Inferior parietal cortex (tissue), 1 donor: ENCODE measurements around the gene KRT80.
"Not testable (repeated sequence)": the region's sequence is repeated elsewhere in the genome, so short reads cannot be mapped to it uniquely, and the experiment has no call there.

Source experiments
- DNase-seq: peaks from one replicate; pipeline ENCODE4 v3.0.0-alpha.2; 2016; ENCODE audit errors: extremely low spot score

The KRT80 gene

DNA sequence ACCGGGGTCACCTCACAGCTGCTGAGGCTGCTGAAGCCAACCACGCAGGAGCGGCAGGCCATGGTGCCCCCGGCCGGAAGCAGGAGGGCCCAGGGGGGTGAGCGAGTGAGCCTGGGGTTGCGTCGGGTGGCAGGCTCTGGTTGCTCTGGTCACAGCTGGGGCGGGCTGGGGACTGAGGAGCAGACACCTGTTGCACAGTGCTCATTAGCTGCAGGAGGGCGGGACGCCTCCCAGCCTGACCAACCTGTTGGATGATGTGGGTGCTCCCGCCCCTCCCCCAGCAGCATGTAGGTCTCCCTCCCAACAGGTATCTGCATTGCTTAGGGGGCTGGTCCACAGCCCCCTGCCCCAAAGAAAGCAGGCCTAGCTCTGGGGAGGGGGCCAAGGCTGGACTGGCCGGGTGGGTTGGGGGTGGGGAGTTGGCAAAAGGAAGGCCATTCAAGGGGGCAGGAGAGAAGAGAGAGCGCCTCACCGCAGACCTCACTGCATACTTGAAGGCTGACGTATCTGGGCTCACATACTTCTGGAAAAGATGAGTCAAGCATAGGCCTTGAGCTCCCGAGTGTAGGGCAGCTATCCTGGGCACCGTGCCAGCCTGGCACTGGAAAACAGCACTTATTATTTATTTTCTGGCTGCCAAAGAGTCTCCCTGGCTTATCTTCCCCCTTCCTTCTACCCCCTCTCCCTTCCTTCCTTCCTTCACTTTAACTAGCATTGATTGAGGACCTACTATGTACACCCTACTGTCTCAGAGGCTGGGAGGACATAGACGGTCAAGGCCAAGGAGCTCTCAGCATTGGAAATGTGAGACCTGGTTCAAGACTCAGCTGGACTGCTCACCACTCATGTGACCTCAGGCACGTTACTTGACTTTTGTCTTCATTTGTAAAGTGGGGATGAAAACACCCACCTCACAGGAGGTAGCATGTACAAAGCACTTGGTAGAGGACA is at the start of gene KRT80:
TSS of gene KRT80 (minus strand) at position 174 of the 951 bp plus-strand sequence. CDS start at position 62, 112 bp downstream.
- no peak for DNase-seq

DNA sequence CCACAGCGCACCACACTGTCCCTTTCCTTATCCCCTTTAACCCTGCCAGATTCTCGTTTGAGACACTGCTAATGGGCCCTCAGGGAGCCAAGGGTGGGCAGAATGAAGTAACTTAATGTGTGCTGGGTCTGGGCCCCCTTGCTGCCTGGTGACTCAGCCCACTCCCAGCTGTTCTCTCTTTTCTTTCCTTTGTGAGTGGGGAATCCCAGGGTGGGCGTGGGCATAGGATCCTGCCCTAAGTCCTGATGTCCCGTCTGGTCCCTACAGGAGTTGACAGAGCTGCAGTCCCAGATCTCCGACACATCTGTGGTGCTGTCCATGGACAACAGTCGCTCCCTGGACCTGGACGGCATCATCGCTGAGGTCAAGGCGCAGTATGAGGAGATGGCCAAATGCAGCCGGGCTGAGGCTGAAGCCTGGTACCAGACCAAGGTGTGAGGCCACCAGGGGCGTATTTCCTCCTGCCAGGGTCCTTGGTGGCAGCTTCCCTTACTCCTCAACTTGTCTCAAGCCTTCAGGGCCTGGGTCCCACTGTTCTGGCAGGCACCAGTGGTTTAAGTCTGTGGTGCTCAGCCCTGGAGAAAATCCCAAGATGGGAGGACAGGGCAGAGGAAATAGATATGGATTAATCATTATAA is 49.5 kb upstream of the KRT80 start:
- no peak for DNase-seq

DNA sequence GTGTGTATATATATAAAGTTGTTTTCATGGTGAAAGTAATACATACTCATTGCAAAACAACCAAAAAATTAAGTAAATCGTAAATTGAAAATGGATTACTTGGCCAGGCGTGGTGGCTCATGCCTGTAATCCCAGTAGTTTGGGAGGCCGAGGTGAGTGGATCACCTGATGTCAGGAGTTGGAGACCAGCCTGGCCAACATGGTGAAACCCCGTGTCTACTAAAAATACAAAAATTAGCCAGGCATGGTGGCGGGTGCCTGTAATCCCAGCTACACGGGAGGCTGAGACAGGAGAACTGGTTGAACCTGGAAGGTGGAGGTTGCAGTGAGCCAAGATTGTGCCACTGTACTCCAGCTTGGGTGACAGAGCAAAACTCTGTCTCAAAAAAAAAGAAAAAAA is 48.4 kb upstream of the KRT80 start:
- not testable (repeated sequence) for DNase-seq

DNA sequence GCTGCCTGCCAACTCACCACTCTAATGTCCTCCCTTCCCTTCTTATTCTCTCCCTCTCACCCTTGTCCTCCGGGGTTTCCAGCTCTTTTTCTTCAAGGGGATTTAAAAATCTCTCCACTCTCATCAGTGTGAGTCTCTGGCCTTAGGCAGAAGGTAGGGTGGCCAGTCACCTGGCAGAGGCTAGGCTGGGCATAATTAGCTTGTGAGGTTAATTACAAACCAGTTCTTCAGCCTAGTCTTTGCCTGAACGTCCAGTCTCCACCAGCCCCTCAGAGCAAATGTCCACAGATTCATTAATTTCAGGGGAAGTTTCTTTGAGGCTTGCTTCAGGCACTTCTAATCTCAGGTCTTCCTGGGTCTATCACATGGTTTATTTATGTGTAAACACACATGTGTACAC is 48.0 kb upstream of the KRT80 start:
- DNase-seq = no peak

DNA sequence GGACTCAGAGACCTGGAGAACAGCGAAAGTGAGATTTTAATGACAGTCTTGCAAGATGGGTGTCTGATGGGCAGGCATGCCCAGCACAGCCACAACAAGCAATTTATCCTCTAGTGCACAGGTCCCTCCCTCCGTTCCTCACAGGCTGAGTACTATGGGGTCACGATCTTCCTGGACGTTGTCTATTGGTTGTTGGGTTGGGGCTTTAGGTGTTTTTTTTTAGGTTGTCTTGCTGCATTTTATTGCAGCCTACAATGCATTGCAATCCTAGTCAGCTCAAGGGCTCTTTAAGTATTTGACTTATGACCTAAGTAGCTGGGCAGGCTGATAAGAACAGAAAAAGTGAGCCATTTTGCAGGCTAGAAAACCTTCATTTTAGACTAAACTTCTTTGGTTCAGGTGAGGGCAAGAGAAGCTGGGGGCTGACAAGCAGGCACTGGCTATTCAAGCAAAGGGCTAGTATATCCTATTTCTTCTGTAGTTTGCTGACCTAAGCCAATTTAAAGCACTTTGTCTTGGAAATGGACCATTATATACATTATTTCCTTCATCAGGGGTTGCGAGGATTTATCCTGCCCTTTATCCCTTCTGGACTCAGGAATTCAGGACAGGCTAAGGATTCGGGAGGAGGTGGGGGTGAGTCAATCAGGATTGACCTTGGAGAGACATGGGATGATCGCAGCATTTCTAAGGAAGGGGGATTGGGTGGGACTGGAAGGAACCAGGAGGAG is 47.3 kb upstream of the KRT80 start:
- DNase-seq = no peak

DNA sequence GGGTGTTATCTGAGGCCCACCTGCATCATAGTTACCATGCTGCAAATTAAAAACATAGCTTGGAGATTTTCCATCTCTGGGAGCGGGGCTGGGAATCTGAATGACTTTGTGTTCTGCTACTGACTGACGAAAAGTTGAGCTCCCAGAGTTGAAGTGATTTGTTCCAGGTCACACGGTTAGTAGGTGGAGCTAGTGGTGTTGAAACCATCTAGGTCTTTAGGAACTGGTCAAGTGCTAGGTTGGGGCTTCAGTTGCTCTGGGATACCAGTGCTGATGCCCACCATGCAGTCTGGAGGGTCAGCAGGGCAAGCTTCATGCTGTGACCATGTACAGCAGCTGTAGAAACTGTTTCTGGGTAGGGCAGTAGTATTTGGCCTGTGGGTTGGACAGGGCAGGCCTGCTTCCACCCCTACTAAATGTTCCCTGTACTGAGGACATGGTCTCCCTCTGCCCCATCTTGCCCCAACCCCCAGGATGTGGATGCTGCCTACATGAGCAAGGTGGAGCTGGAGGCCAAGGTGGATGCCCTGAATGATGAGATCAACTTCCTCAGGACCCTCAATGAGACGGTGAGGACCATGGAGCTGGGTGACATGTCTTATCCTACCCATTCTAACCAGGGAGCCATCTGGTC is 46.5 kb upstream of the KRT80 start:
- no peak for DNase-seq

DNA sequence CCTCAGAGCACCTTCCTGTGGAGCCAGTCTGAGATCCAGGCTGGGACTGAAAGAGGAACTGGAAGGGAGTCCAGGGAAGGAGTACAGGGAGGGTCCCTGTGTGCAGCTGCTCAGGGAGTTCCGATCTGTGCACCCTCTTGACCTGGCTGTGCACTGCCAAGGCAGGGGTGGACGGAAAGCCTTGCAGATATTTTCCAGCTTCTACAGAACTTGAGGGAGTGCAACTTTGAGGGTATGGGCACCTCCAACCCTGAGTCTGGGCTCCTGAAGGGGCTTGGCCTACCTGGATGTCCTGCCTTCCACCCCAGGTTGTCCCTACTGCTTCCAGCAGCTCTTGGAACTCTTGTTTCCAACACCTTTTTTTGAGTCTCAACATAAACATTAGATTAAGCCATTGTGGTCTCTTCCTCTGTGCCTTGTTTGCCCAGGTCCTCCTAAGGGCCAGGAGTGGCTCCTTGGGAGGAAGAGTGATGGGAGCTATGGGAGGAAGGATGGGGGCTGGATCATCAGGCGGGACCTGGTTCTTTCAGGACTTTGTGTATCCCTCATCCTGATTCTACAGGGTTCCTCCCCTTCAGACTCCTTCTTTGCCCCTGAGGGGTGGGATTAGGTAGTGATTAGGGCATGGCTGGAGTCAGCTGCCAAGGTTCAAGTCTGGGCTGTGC is 44.7 kb upstream of the KRT80 start:
- no peak for DNase-seq

DNA sequence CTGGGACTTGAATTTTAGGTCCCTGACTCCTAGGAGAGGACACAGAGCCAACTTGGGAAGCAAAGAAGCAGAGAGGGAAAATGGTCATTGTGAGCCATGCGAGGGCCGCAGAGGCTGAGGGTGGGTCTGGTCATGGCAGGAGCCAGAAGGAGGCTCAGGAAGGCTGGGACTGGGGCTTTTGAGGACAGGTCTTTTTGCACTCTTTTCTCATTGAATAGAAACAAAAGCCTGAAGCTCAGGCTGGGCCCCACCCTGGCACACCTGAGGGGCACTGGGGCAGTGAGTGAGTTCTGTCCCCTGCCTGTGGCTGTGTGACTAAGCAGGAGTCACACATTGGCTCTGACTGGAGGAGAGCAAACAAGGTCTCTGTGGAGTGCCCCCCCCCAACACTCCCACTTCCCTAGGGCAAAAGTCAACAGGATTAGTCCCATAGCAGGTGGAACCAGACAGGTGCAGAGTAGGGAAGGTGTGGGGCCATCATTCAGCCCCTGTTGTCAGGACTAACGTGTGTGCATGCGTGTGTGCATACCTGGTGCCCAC is 44.1 kb upstream of the KRT80 start:
- DNase-seq = no peak

DNA sequence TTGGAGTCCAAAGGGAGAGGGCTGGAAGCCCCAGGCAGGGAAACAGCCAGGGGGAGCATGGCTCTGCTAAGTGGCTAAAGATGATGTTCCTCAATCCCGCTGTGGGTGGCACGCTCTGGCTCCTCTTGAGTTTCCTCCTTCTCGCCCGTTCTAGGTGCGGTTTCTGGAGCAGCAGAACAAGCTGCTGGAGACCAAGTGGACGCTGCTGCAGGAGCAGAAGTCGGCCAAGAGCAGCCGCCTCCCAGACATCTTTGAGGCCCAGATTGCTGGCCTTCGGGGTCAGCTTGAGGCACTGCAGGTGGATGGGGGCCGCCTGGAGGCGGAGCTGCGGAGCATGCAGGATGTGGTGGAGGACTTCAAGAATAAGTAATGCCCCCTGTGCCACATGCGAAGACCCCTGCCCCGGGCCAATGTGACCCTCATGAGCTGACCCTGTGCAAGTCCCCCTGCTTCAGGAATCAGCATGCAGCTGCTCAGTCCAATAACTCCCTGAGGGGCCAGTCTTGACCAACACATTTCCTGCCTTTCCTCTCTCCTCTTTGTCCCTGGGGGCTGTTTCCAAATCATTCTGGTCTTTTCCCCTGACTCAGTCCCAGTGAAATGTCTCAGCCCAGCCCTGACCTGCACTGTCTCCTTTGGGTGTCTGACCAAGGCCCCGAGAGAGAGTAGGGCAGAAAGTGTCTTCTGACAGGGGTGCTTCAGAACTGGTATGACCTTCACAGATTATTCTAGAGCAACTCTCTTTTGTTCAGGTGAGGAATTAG is 43.4 kb upstream of the KRT80 start:
- DNase-seq = no peak

DNA sequence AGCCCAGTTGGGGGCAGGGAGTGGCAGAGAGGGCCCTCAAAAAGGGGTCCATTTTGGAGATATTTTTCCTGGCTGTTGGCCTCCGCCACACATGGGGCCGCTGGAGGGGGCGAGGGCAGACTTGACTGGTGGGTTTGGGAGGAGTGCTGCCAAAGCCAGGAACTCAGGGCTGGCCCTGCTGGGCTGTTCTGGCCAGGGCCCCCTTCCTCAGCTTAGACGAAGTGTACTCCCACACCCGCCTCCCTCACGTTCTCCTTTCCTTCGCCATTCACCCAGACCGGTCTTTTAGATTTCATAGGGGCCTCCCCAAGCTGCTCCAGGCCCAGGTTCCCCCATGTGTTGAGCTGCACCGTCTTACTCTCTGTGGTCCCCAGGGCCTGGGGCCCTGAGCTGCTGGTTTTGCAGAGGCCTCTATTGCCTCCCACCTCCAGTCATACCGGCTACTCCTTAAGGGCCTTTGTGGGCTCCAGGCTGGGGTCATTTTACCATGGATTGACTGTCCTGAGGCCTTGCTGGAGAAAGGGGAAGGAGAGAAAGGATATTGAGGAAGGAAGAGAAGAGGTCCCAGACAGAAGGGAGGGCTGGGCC is 42.5 kb upstream of the KRT80 start:
- DNase-seq = no peak

DNA sequence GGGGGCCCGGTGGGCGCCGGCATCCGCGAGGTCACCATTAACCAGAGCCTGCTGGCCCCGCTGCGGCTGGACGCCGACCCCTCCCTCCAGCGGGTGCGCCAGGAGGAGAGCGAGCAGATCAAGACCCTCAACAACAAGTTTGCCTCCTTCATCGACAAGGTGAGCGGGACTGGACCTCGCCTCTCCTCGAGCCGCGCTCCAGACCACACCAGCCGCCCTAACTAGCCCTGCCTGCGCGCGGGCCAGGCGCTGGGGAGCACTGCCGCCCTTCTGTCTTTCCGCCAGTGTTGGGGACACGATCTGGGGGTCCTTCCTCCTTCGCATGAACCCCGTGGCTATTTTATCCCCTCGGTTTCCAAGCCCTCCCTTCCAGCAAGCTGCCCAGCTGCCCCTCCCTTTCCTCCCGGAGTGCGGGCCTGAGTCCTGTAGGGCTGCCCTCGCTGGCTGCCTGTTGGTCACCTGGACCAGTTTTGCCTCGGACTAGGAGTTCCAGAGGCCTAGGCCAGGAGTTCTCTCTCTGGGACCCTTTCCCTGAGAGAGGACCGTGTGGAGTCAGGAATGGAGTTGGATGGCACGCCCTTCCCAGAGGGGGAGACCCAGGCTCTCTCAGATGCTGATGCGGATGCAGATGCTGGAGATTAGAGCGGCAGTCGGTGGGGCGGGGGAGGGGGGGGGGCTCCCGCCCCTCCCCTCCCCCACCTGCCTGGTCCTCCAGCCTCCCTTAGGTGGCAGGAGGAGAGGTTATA is 41.8 kb upstream of the KRT80 start:
- DNase-seq = no peak

DNA sequence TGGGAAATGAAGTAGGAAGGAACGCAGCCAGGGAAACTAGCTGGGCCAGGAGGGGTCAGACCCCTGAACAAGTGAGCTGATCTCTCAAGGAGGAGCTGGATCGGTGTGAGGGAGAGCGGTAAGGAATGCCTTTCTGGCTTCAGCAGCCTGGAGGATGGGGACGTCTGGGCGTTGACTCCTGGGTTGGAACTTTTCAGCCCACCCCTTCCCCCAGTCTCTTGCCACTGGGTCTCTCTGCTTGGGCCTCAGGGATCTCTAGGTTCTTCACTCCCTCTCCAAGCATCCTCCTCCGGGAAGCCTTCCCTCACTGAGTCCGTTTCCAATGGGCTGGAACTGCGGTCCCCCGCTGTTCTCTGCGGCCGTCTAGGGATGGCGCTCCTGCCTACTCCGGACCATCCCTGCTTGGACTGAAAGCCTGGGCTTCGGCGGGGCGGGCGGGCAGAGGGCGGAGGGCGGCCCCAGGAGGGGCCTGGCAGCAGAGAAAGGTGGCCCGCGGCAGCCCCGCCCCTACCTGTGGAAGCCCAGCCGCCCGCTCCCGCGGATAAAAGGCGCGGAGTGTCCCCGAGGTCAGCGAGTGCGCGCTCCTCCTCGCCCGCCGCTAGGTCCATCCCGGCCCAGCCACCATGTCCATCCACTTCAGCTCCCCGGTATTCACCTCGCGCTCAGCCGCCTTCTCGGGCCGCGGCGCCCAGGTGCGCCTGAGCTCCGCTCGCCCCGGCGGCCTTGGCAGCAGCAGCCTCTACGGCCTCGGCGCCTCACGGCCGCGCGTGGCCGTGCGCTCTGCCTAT is 41.1 kb upstream of the KRT80 start, which contains the start of gene KRT7:
TSS of gene KRT7 (plus strand) at position 570 of the 788 bp plus-strand sequence. CDS start at position 624, 54 bp downstream.
- DNase-seq = no peak

DNA sequence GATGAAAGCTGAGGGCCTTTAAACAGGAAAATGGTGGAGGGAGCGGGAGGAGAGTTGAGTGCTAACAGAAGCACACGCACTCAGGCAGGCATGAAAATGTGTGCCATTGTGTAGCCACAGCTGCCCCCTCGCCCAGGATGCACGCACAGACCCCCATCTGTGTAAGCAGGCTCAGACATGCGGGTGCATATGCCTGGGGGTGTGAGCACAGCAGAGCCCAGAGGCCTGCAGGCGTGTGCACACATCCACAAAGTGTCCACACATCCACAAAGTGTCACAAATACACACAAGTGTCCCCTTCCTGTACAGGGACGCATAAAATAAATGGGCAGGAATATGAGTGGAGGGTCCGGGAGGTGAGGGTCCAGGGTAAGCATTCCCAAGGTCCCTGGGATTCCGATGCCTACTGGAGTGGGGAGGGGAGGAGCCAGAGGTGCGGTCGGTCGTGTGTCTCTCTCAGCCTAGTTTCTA is 40.4 kb upstream of the KRT80 start:
- DNase-seq = no peak

DNA sequence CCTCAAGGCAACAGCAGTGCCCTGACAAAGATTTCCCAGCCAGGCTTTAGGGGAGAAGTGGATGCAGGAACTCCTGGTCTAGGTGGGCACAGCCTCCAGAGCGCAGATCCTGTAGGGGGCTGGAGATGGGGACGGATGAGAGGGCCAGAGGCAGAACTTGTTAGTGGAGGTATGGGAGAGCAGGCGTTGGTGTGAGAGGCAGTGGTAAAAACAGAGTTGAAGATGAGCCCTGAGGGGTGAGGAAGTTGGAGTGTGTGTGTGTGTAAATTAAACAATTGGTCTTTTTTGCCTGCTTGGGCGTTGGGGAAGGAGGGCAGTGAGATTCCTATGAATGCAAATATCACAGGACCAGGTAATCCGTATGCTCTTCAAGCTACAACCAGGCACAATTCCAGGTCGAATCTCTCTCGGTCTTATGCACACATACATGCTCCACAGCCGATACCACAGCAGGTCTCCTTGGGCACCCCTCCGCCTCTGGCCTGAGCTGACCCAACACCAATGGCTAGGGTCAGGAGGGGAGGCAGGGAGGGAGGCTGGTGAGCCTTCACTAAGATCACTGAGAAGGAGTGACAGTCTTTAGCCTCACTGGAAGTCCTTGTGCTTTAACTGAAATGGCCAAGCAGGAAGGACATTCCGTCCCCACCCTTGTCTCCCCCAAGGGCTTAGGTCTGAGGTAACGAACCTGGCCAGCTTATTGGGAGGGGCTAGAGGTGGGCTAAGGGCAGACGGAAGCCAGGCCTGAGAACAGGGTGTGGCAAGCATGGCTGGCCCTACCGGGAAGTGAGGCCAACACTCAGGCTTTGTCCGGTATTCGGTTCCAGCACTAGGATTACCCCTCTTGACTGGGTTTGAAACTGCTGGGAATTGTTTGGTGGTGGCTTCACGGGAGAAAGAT is 39.7 kb upstream of the KRT80 start:
- DNase-seq = no peak

DNA sequence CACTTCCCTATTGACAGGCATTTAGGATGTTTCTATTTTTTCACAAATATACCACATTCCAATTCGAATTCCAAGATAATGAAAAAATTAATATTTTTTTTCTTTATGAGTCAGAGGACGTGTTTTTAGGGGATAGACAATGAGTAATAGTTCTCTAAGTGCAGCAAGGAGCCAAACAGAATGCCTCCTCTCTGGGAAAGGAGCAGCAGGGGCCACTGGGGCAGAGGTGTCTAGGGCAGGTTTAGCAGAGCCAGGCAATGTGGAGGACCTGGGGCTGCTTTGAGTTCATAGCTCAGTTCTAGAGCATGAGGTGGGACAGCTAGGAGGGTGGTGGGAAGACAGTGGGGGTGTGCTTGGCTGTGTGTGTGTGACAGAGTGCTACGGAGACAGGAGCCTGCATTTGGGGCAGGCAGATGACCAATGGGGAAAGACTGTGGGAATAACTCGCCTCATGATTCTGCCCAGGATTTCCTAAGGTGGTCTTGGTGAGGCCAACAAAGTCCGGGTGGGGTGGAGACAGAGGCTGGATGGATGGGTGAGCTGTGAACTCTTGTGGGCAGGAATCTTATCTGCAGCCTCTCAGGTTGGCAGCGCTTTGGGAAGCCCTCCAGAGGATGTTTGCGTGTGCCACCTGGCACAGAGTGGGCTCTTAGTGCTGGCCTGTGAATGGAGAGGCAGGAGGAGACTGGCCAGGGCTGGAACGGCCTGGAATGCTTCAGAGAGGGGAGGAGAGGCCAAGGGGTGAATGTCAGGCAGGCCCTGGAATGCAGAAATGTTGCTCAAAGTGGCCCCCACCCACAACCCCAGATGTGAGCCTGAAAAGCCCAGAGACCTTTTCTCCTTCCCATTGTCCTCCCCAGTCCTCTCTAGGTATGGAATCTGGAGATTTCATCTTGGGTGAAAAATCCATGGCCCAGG is 38.8 kb upstream of the KRT80 start:
- DNase-seq = no peak

DNA sequence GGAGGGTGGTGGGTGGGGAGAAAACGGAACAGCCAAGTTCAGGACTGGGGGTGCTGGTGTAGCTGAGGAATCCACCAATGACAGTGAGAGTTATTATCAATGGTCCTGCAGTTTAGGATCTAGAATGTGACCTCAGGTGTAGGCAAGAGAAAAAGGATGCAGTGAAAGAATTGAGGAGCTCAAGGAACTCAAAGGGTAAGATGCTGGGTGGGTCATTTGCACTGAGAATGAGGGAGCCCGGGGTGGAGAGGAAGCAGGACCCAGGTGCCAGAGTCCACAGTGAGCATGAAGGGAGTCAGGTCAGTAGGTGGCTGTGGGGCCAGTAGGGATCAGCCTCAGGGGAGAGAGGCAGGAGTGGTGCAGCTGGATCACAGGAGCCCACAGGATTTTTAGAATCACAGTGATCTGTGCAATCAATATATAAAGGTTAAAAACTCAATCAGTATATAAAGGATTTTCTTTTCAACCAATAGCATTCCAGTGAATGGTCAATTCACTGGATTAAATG is 38.1 kb upstream of the KRT80 start:
- no peak for DNase-seq
